Measurements from ENCODE around the gene KCNQ1. TPM values are rescaled to one million over a fixed set of nuclear protein-coding genes. Genes with fewer than 3 reads are reported as not detected.

KCNQ1 gene
- total RNA-seq, 4 donors from 2014 or later, result 5.6 to 46.8 (median 24.6) TPM

- Histone ChIP-seq H3K9me3 (no peaks in the 10 kb centered on the region), H3K27me3 (no peaks in the 10 kb centered on the region), H3K27ac (no peak overlapping the region), H3K36me3 (no peaks in the 10 kb centered on the region), H3K4me3 (no peak overlapping the region), H3K4me1 (no peaks in the 10 kb centered on the region)
- TF ChIP-seq POLR2A (IDR thresholded peaks at IDR 0.05), result no peak
- no peak for TF ChIP-seq POLR2AphosphoS5 (IDR thresholded peaks at IDR 0.05)
- no peak for TF ChIP-seq CTCF (IDR thresholded peaks at IDR 0.05)
- TF ChIP-seq EP300 (IDR thresholded peaks at IDR 0.05; ENCODE audit: low read depth), result no peak
- intact Hi-C loops (cut with DNase I; ENCODE audit: low total_unique reads), result no loop called here
- WGBS, 2 donors (ENCODE audit: low coverage in 1 of 2), result 85% methylated on average over 17 of the region's 20 CpGs; no CpG with 5 or more reads in 1 of the 2 donors
- DNase-seq, result peak; percentile 2
- in situ Hi-C loops (cut with MboI; ENCODE audit: low pct_ligation_motif_present in 1 of 4, low pct_unique_long_range_greater_than_20kb in 1 of 4, low sequenced_read_pairs in 3 of 4), result no loop called here
These were observed 71.6 kb downstream of the KCNQ1 start for GRCh38 chr11:2516276-2517015.

GRCh38 chr11:2517016-2517385 is 72.2 kb downstream of the KCNQ1 start:
- no CpG with 5 or more reads among the region's 13 CpGs for WGBS, 2 donors (ENCODE audit: low coverage in 1 of 2)
- no peak overlapping the region for H3K4me3 ChIP-seq
- H3K27ac ChIP-seq, result no peak overlapping the region
- H3K4me1 ChIP-seq, result no peaks in the 10 kb centered on the region
- H3K36me3 ChIP-seq, result no peaks in the 10 kb centered on the region
- H3K9me3 ChIP-seq, result no peaks in the 10 kb centered on the region
- DNase-seq, result peak; percentile 4
- intact Hi-C loops (cut with DNase I; ENCODE audit: low total_unique reads) (no loop called here), in situ Hi-C loops (cut with MboI; ENCODE audit: low pct_ligation_motif_present in 1 of 4, low pct_unique_long_range_greater_than_20kb in 1 of 4, low sequenced_read_pairs in 3 of 4) (no loop called here)
- no peaks in the 10 kb centered on the region for H3K27me3 ChIP-seq
- no peak for TF ChIP-seq POLR2AphosphoS5 (IDR thresholded peaks at IDR 0.05)
- TF ChIP-seq EP300 (IDR thresholded peaks at IDR 0.05; ENCODE audit: low read depth), result no peak
- no peak for TF ChIP-seq POLR2A (IDR thresholded peaks at IDR 0.05)
- TF ChIP-seq CTCF (IDR thresholded peaks at IDR 0.05), result no peak

GRCh38 chr11:2517386-2518064 is 72.7 kb downstream of the KCNQ1 start:
- WGBS, 2 donors (ENCODE audit: low coverage in 1 of 2), result 86% methylated on average over 26 of the region's 26 CpGs; no CpG with 5 or more reads in 1 of the 2 donors
- Histone ChIP-seq H3K9me3 (no peaks in the 10 kb centered on the region), H3K4me3 (no peak overlapping the region), H3K27ac (no peak overlapping the region), H3K27me3 (no peaks in the 10 kb centered on the region), H3K4me1 (no peaks in the 10 kb centered on the region), H3K36me3 (no peaks in the 10 kb centered on the region)
- in situ Hi-C loops (cut with MboI; ENCODE audit: low pct_ligation_motif_present in 1 of 4, low pct_unique_long_range_greater_than_20kb in 1 of 4, low sequenced_read_pairs in 3 of 4) (no loop called here), intact Hi-C loops (cut with DNase I; ENCODE audit: low total_unique reads) (no loop called here)
- peak; percentile 5 for DNase-seq
- no peak for TF ChIP-seq CTCF (IDR thresholded peaks at IDR 0.05)
- TF ChIP-seq POLR2AphosphoS5 (IDR thresholded peaks at IDR 0.05), result no peak
- TF ChIP-seq EP300 (IDR thresholded peaks at IDR 0.05; ENCODE audit: low read depth), result no peak
- no peak for TF ChIP-seq POLR2A (IDR thresholded peaks at IDR 0.05)

- Histone ChIP-seq H3K27me3 (no peaks in the 10 kb centered on the region), H3K9me3 (no peaks in the 10 kb centered on the region), H3K4me1 (no peaks in the 10 kb centered on the region), H3K36me3 (no peaks in the 10 kb centered on the region), H3K27ac (no peak overlapping the region), H3K4me3 (no peak overlapping the region)
- 92% methylated on average over 24 of the region's 24 CpGs; no CpG with 5 or more reads in 1 of the 2 donors for WGBS, 2 donors (ENCODE audit: low coverage in 1 of 2)
- in situ Hi-C loops (cut with MboI; ENCODE audit: low pct_ligation_motif_present in 1 of 4, low pct_unique_long_range_greater_than_20kb in 1 of 4, low sequenced_read_pairs in 3 of 4), result no loop called here
- no peak for TF ChIP-seq POLR2AphosphoS5 (IDR thresholded peaks at IDR 0.05)
- TF ChIP-seq CTCF (IDR thresholded peaks at IDR 0.05), result no peak
- no peak for TF ChIP-seq POLR2A (IDR thresholded peaks at IDR 0.05)
- no peak for TF ChIP-seq EP300 (IDR thresholded peaks at IDR 0.05; ENCODE audit: low read depth)
- DNase-seq, result peak; percentile 6
- intact Hi-C loops (cut with DNase I; ENCODE audit: low total_unique reads), result no loop called here
These were observed 73.5 kb downstream of the KCNQ1 start for GRCh38 chr11:2518111-2518982.
